NB4 (cell line): Measurements from ENCODE around the gene DUOX2.
"Not testable (repeated sequence)": the region's sequence is repeated elsewhere in the genome, so short reads cannot be mapped to it uniquely, and the experiment has no call there.

Source experiments
- DNase-seq: peaks from one replicate; pipeline ENCODE4 v3.0.0; 2010; ENCODE audit warnings: low read depth
- H3K4me3 ChIP-seq: one replicate; pipeline ENCODE4 v1.5.1; 2011; ENCODE audit warnings: mild to moderate bottlenecking, low read depth, low read length, moderate library complexity
- CTCF ChIP-seq: IDR thresholded peaks from one replicate; pipeline ENCODE4 v1.5.1; 2012; ENCODE audit warnings: low read depth, low read length
- MAX ChIP-seq: IDR thresholded peaks from 2 replicates; pipeline ENCODE4 v1.6.1; 2011; ENCODE audit warnings: low read depth, low read length
- MYC ChIP-seq: IDR thresholded peaks from 2 replicates; pipeline ENCODE4 v1.6.1; 2011; ENCODE audit warnings: low read depth, low read length
- POLR2A ChIP-seq: IDR thresholded peaks from 2 replicates; pipeline ENCODE4 v1.6.1; 2011; ENCODE audit warnings: mild to moderate bottlenecking; ENCODE audit not compliant: insufficient read length; ENCODE audit errors: extremely low read depth

Gene DUOX2

GRCh38 chr15:45083223-45083622 is 30.7 kb downstream of the DUOX2 start:
- no peak overlapping the region for H3K4me3 ChIP-seq
- TF ChIP-seq CTCF (no peak), POLR2A (no peak)
- no peak for DNase-seq

GRCh38 chr15:45082412-45082811 is 31.6 kb downstream of the DUOX2 start:
- DNase-seq, H3K4me3 ChIP-seq: not testable (repeated sequence)

GRCh38 chr15:45080593-45080992 is 33.4 kb downstream of the DUOX2 start:
- not testable (repeated sequence) for DNase-seq, H3K4me3 ChIP-seq

GRCh38 chr15:45079628-45080246 is 34.2 kb downstream of the DUOX2 start:
- H3K4me3 ChIP-seq, DNase-seq: not testable (repeated sequence)

GRCh38 chr15:45079201-45079600 is 34.8 kb downstream of the DUOX2 start:
- H3K4me3 ChIP-seq, DNase-seq: not testable (repeated sequence)

GRCh38 chr15:45077391-45077790 is 36.6 kb downstream of the DUOX2 start:
- not testable (repeated sequence) for H3K4me3 ChIP-seq, DNase-seq

GRCh38 chr15:45075440-45076320 is 38.3 kb downstream of the DUOX2 start:
- not testable (repeated sequence) for DNase-seq, H3K4me3 ChIP-seq

- not testable (repeated sequence) for DNase-seq, H3K4me3 ChIP-seq
These were observed 40.4 kb downstream of the DUOX2 start for GRCh38 chr15:45073602-45074001.

- not testable (repeated sequence) for DNase-seq, H3K4me3 ChIP-seq
These were observed 44.0 kb downstream of the DUOX2 start for GRCh38 chr15:45069942-45070360.

- TF ChIP-seq MYC (no peak), CTCF (no peak), MAX (no peak)
- H3K4me3 ChIP-seq = no peak overlapping the region
- DNase-seq = no peak
These were observed 49.6 kb downstream of the DUOX2 start for GRCh38 chr15:45064386-45064785.

GRCh38 chr15:45062301-45062700 is 51.7 kb downstream of the DUOX2 start:
- H3K4me3 ChIP-seq, DNase-seq: not testable (repeated sequence)

GRCh38 chr15:45058690-45059675 is 55.0 kb downstream of the DUOX2 start:
- not testable (repeated sequence) for DNase-seq, H3K4me3 ChIP-seq

- not testable (repeated sequence) for DNase-seq, H3K4me3 ChIP-seq
These were observed 61.3 kb downstream of the DUOX2 start for GRCh38 chr15:45052676-45053075.
